Panc1 (cell line): ENCODE results near the gene BCORL1. TPM values are rescaled to one million over a fixed set of nuclear protein-coding genes. Genes with fewer than 3 reads are reported as not detected.

ENCODE experiments used
- ATAC-seq: fragments of 200-7000 bp; cut with Tn5 transposase; 2 replicates; pipeline ENCODE4 v1.9.1; 2020; ENCODE audit warnings: mild to moderate bottlenecking, moderate library complexity
- BruUV-seq: library from RNA; stranded (reverse); fragments of 400-500 nt; replicated peaks from 2 replicates; lab custom pipeline; 2021; lab: Mats Ljungman, UMichigan
- CTCF ChIA-PET: fragments of 300-600 bp; sonication (Branson Sonifier 250); formaldehyde crosslinking; loops from one replicate; lab custom pipeline; 2022; ENCODE audit warnings: antibody characterized with exemption; lab: Charles Lee
- POLR2A ChIA-PET: fragments of 300-600 bp; sonication (Branson Sonifier 250); formaldehyde crosslinking; loops from one replicate; lab custom pipeline; 2022; ENCODE audit warnings: antibody characterized with exemption; lab: Charles Lee
- DNase-seq: peaks from one replicate; pipeline ENCODE4 v3.0.0-alpha.2; 2010; ENCODE audit warnings: low read depth, low spot score
- H3K27ac ChIP-seq: 2 replicates; pipeline ENCODE4 v1.5.1; 2011; ENCODE audit warnings: mild to moderate bottlenecking, low read length, inconsistent platforms
- H3K27me3 ChIP-seq: fragments of 200-500 bp; sonication (Bioruptor generic); 2 replicates; pipeline ENCODE4 v1.6.0; 2014; ENCODE audit warnings: low read length, inconsistent platforms; ENCODE audit not compliant: control insufficient read depth, insufficient read depth
- H3K36me3 ChIP-seq: fragments of 200-500 bp; sonication (Bioruptor generic); 2 replicates; pipeline ENCODE4 v1.5.1; 2014; ENCODE audit warnings: inconsistent platforms, mild to moderate bottlenecking, low read length, moderate library complexity; ENCODE audit not compliant: control insufficient read depth, insufficient read depth
- H3K4me1 ChIP-seq: 2 replicates; pipeline ENCODE4 v1.5.1; 2011; ENCODE audit warnings: inconsistent platforms, mild to moderate bottlenecking, low read length, moderate library complexity; ENCODE audit not compliant: control insufficient read depth, insufficient read depth
- H3K4me3 ChIP-seq, 2 experiments: 2 replicates each; pipeline ENCODE4 v1.5.1; 2011 to 2012; ENCODE audit warnings: low read depth in 2 of 2, low read length in 2 of 2, mild to moderate bottlenecking in 2 of 2, inconsistent platforms in 1 of 2, moderate library complexity in 1 of 2
- H3K9me3 ChIP-seq: fragments of 200-500 bp; sonication (Bioruptor generic); 2 replicates; pipeline ENCODE4 v1.5.1; 2014; ENCODE audit warnings: low read depth, mild to moderate bottlenecking, inconsistent platforms, low read length, moderate library complexity; ENCODE audit not compliant: control insufficient read depth, insufficient read depth
- CTCF ChIP-seq: fragments of 450-650 bp; IDR thresholded peaks from 2 replicates; pipeline ENCODE4 v1.5.1; 2017; ENCODE audit warnings: mild to moderate bottlenecking
- POLR2AphosphoS5 ChIP-seq: IDR thresholded peaks from 2 replicates; pipeline ENCODE4 v1.6.1; 2012; ENCODE audit warnings: mild to moderate bottlenecking, low read depth, low read length, moderate library complexity
- SIN3A ChIP-seq: IDR thresholded peaks from 2 replicates; pipeline ENCODE4 v1.6.1; 2012; ENCODE audit warnings: low read depth, mild to moderate bottlenecking, low read length, moderate library complexity, borderline replicate concordance; ENCODE audit not compliant: insufficient read depth
- TCF7L2 ChIP-seq: IDR thresholded peaks from 2 replicates; pipeline ENCODE4 v1.6.1; 2011; ENCODE audit warnings: mild to moderate bottlenecking, low read depth, low read length, inconsistent platforms
- in situ Hi-C: cut with HindIII; loops from 2 replicates; pipeline ENCODE4 v1.10.0; 2016; ENCODE audit warnings: low sequenced_read_pairs, low pct_unique_long_range_greater_than_20kb
- intact Hi-C: fragments of 100-400 bp; cut with micrococcal nuclease; formaldehyde crosslinking; loops from one replicate; pipeline ENCODE4 v1.10.0; 2022; ENCODE audit not compliant: unreplicated experiment
- total RNA-seq: library from RNA; stranded (reverse); gene quantifications from one replicate; pipeline ENCODE4 v1.2.1, GENCODE V29; 2021; ENCODE audit not compliant: unreplicated experiment
- TF ChIP-seq, protein P1 (sequence below), 2 experiments: IDR thresholded peaks; 2 replicates each; pipeline ENCODE4 v1.6.1; 2011 to 2012; ENCODE audit warnings: low read depth in 2 of 2, control low read depth in 1 of 2, low read length in 1 of 2, mild to moderate bottlenecking in 1 of 2, moderate library complexity in 1 of 2; ENCODE audit not compliant: insufficient read depth in 1 of 2

The BCORL1 gene
- total RNA-seq, 1 experiment from 2014 or later, result 67.4 TPM

GRCh38 chrX:130053236-130053635 is 70.8 kb downstream of the BCORL1 start:
- no peak overlapping the region for H3K27ac ChIP-seq
- ChIA-PET POLR2A (no interaction called here), CTCF (no interaction called here)
- H3K9me3 ChIP-seq, result no peaks in the 10 kb centered on the region
- peaks cover 22% of the 10 kb centered on the region for H3K36me3 ChIP-seq
- TF ChIP-seq POLR2AphosphoS5 (no peak), TCF7L2 (no peak), CTCF (no peak), SIN3A (no peak)
- TF ChIP-seq, protein P1, sequence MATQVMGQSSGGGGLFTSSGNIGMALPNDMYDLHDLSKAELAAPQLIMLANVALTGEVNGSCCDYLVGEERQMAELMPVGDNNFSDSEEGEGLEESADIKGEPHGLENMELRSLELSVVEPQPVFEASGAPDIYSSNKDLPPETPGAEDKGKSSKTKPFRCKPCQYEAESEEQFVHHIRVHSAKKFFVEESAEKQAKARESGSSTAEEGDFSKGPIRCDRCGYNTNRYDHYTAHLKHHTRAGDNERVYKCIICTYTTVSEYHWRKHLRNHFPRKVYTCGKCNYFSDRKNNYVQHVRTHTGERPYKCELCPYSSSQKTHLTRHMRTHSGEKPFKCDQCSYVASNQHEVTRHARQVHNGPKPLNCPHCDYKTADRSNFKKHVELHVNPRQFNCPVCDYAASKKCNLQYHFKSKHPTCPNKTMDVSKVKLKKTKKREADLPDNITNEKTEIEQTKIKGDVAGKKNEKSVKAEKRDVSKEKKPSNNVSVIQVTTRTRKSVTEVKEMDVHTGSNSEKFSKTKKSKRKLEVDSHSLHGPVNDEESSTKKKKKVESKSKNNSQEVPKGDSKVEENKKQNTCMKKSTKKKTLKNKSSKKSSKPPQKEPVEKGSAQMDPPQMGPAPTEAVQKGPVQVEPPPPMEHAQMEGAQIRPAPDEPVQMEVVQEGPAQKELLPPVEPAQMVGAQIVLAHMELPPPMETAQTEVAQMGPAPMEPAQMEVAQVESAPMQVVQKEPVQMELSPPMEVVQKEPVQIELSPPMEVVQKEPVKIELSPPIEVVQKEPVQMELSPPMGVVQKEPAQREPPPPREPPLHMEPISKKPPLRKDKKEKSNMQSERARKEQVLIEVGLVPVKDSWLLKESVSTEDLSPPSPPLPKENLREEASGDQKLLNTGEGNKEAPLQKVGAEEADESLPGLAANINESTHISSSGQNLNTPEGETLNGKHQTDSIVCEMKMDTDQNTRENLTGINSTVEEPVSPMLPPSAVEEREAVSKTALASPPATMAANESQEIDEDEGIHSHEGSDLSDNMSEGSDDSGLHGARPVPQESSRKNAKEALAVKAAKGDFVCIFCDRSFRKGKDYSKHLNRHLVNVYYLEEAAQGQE (IDR thresholded peaks at IDR 0.05; ENCODE audit: insufficient read depth in 1 of 2, low read depth in 2 of 2, low read length in 1 of 2), result no peak
- in situ Hi-C loops (no loop called here), intact Hi-C loops (no loop called here)
- BruUV-seq, result no TSS peak
- ATAC-seq (no peak), DNase-seq (no peak)
- no peak overlapping the region for H3K4me3 ChIP-seq
- no peaks in the 10 kb centered on the region for H3K27me3 ChIP-seq
- no peaks in the 10 kb centered on the region for H3K4me1 ChIP-seq

- Histone ChIP-seq H3K9me3 (no peaks in the 10 kb centered on the region), H3K4me3 (no peak overlapping the region), H3K4me1 (peaks cover 4% of the 10 kb centered on the region; the same call in 1 of the 2 replicates), H3K27me3 (no peaks in the 10 kb centered on the region), H3K36me3 (peaks cover 22% of the 10 kb centered on the region), H3K27ac (no peak overlapping the region)
- TF ChIP-seq SIN3A (no peak), TCF7L2 (no peak), POLR2AphosphoS5 (no peak), CTCF (no peak)
- TF ChIP-seq, protein P1 (IDR thresholded peaks at IDR 0.05; ENCODE audit: insufficient read depth in 1 of 2, low read depth in 2 of 2, low read length in 1 of 2), result no peak
- in situ Hi-C loops (no loop called here), intact Hi-C loops (no loop called here)
- ChIA-PET POLR2A (no interaction called here), CTCF (interaction anchor here (1.1 kb wide), 1 partner anchor 29 kb away, joined by 3 read pairs; no protein-coding TSS in a partner anchor)
- DNase-seq (no peak), ATAC-seq (peak; percentile 24; the same call in 1 of the 2 replicates)
- BruUV-seq, result no TSS peak
These were observed 72.7 kb downstream of the BCORL1 start for GRCh38 chrX:130055103-130055502.
